CD4-positive, alpha-beta T cell treated with Interleukin-1 beta for 1 hour (primary cell): Measurements from ENCODE around the gene BRPF3.

ENCODE experiments used
- DNase-seq, 2 donors: peaks; one replicate each; pipeline ENCODE4 v3.0.0-alpha.2; 2020 to 2022

Gene BRPF3

DNA sequence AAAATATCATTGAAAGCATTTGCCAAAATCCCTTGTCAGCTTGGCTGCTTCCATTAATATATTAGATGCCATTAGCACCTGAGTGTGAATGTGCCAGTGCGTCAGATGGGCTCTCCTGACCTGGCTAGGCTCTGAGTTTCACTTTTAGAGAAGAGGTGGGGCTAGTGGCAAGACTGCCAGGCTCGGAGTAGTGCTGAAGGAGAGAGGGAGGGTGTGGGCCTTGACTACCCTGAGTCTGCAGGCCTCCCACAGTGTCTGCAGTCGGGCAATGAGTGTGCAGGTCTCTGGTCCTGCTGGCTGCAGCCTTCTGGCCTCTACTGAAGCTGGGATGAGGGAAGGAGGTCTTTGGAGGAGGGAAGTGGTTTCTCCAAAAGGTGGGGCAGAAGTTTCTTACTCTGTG lies 38.8 kb downstream of the BRPF3 start:
- no peak for DNase-seq

DNA sequence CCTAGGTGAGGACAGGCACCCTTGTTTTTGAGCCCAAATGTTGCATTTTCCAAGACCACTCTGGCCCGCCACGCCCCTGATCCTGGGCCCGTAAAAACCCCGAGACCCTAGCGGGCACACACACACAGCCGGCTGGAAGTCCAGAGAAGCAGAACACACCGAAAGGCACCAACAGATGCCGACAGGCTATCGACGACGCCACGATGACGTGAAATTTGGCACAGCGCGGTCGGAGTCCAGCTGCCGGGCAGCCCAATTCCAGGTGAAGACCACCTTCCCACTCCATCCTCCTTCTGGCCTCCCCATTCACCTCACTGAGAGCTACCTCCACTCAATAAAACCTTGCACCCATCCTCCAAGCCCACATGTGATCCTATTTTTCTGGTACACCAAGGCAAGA lies 39.3 kb downstream of the BRPF3 start:
- DNase-seq: no peak

- no peak for DNase-seq
Measured at GRCh38 chr6:36239774-36240173, 43.2 kb downstream of the BRPF3 start.

DNA sequence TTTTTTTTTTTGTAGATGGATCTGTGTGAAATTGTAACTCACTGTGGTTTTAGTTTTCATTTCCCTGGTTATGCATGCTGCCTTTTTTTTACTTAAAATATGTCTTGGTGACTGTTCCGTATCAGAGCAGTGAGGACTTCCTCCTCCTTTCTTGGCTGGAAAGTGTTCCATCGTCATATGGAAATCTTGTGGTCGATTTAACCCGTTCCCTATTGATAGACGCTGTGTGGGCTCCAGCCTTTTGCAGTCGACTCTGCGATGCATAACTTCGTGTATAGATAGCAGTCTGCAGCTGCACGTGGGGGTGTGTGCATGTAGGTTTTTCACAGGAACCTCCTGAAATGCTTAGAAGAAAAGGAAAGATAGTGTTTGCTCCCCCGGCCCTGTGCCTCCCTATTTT lies 45.2 kb downstream of the BRPF3 start:
- no peak for DNase-seq

DNA sequence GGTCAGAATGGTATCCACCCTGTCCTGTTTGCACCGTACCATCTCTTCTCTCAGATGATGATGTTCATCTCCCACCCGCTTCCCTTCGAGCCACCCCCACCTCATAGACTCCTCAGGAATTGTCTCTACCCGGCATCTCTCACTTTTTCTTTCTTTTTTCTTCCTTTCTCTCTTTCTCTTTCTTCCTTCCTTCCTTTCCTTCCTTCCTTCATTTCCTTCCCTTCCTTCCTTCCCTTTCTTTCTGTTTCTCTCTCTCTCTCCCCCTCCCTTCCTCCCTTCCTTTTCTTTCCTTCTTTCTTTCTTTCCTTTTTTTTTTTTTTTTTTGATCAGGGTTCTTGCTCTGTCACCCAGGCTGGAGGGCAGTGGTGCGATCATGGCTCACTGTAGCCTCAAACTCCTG lies 45.6 kb downstream of the BRPF3 start:
- no peak for DNase-seq

GRCh38 chr6:36242626-36243025 lies 46.1 kb downstream of the BRPF3 start:
- DNase-seq: no peak

DNA sequence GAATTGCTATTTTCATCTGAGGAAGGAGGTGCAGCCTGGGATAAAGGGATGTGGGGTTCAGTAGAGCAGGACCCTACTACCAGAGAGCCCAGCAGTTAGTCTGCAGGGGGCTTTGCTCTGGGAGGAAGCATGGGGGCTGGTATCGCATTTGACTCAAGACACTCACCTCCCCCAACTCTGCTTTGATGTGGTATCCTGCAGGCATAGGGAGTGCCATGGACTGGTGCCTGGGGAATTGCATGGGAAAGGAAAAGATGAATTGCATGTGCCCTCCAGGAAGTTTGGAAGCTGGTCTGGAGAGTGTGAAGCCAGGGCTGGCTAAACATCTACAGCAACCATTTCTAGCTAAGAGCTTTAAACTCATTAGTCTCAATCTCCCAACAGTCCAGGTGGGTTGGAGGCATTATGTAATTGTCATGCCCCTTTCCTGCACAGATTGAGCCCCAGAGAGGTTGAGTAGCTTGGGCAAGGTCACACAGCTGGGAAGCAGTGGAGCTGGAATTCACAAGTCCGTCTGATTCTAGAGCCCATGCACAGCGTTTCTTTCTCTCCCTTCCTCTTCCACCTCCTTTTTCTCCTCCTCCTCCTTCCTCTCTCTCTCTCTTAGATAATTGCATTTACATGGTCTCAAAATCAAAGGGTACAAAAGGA lies 47.1 kb downstream of the BRPF3 start:
- no peak for DNase-seq

DNA sequence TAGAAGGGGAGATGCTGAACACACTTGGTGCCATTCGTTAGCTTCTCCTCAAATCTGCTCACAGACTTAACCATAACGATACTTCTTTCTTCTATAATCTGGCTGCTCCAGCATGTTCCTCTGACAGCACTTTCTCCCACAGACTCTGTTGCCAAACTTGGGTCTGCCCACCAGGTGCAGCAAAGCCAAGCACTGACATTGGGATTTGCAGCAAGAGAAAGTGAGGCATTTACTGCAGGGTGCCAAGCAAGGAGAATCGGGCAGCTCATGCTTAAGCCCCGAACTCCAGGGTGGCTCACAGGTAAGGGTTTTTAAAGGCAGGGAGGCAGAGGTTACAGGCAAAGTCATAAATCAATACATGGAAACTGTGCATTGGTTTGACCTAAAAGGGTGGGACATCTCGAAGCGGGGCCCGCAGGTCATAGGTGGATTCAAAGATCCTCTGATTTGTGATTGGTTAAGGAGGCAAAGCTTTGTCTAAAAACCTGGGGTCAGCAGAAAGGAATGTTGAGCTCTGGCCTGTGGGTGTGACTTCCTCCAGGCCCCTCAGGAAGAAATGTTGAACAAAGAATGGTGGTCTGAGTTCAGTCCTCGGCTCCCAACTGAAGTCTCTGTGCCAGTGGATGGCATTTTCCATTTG lies 48.2 kb downstream of the BRPF3 start:
- DNase-seq: no peak

- DNase-seq: no peak
Measured at GRCh38 chr6:36245572-36246061, 49.1 kb downstream of the BRPF3 start.

DNA sequence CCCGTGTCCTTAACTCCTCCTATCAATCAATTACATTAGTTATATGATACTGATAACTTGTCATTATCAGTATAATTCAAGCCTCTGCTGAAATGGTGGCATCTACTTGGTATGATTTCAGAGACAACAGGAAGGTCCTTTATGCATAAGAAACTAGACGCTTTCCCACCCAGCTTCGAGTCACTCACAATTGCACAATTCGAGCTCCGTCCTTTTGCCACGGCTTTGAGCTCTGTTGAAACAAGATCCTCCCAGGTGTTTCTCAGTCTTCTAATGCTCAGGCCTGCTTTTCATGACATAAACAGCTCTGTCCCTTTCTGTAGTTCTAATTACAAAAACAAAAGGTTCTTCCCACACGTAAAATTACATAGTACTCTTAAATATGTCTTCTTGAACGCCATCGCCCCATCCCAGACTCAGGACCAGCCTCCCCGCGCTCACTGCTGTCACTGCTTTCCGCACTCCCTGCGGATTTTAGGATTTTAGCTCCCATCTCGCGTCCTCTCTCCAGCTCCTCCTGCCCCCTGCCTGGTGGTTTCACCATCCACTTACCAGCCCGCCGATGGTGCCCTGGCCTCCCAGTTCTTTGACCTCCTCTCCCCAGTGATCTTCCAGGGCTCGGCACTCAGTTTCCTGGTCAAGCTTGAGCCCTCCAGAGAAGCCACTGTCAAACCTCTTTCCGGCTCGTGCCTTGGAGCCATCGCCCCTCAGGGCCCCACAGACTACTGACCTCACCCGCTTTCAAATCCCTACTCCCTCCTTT lies 50.1 kb downstream of the BRPF3 start:
- DNase-seq: no peak

DNA sequence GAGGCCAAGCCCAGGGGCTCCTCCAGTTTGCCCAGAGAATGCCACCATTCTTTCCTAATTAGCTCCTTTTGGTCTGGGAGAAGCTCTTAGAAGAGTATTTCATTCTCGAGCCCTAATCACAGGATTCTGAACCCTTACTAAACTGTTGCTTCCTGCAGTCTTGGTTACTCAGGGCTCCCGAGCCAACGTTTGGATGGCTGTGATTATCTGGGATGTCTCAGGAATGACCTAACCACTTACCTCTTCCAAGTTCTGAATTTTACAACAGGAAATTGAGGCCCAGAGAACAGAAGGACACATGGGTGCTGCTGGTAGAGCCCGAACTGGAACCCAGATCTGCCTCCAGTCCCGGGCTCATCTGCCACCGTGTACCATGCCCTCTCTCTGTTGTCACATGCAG lies 51.1 kb downstream of the BRPF3 start:
- DNase-seq: no peak

DNA sequence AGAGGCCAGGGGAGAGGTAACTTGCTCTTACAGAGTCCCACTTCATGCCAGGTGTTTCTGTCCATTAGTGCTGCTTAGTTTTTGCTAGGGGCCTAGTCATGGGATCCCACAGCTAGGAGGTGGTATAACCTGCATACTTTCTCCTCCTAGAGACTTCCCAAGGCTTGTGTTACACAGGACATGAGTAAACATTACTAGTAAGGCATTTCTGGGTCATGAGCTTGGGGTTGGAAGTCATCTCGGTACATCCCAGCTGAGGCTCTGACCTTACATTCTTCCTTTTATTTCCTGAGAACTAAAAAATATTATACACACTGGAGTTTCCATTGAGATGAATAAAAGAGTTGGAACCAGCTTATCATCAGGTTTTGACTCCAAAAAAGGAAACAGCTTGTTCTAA lies 52.4 kb downstream of the BRPF3 start:
- DNase-seq: no peak

DNA sequence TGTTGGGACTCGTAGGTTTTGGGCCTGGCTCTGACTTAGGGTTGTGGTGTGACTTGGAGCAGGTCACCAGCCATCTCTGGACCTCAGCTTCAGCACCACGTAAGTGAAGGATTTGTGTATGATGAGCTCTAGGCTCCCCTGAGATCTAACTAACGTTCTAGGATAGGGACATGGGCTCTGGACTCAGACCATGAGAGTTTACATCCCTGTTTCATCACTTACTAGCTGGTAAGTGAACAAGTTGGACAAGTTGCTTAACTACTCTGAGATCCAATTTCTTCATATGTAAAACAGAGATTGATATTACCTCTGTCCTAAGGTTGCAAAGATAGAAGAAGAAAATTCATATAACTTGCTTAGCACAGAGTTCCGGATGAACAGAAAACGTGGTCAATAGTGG lies 53.0 kb downstream of the BRPF3 start:
- no peak for DNase-seq

GRCh38 chr6:36252005-36252404 lies 55.5 kb downstream of the BRPF3 start:
- no peak for DNase-seq

- no peak for DNase-seq
Measured at GRCh38 chr6:36263390-36264000, 67.0 kb downstream of the BRPF3 start.

- no peak for DNase-seq
Measured at GRCh38 chr6:36265744-36266143, 69.2 kb downstream of the BRPF3 start.

- no peak for DNase-seq
Measured at GRCh38 chr6:36266913-36267644, 70.5 kb downstream of the BRPF3 start.

GRCh38 chr6:36267731-36268477 lies 71.4 kb downstream of the BRPF3 start:
- no peak for DNase-seq

GRCh38 chr6:36268478-36269275 lies 72.1 kb downstream of the BRPF3 start:
- DNase-seq: no peak

- no peak for DNase-seq
Measured at GRCh38 chr6:36269834-36270705, 73.5 kb downstream of the BRPF3 start, which contains the start of gene PNPLA1. TSS of gene PNPLA1 (plus strand) at chr6:36270060. CDS start at chr6:36270460, 400 bp downstream.
